GM15510 (cell line): ENCODE data around the gene ADAMTS17.

Source experiments
- POLR2A ChIP-seq: IDR thresholded peaks from 3 replicates; pipeline ENCODE4 v1.6.1; 2011; ENCODE audit warnings: borderline replicate concordance; ENCODE audit not compliant: insufficient read length; ENCODE audit errors: extremely low read depth

The ADAMTS17 gene

DNA sequence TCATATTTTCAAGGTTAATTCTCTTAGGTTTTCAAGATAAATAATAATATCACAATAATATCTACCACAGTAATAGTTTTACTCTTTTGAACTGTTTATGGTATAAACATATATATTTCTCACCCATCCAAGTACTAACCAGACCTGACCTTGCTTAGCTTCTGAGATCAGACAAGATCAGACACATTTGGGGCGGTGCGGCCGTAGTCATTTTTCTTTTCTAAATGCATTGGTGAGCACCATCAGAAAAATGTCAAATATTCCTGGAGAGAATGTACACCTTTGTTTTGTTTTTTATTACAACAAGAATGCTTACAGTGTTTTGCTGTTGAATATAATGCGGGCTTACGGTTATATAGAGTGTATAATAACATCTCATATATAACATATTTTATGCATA, 267.8 kb downstream of the ADAMTS17 start:
- no peak for TF ChIP-seq POLR2A

DNA sequence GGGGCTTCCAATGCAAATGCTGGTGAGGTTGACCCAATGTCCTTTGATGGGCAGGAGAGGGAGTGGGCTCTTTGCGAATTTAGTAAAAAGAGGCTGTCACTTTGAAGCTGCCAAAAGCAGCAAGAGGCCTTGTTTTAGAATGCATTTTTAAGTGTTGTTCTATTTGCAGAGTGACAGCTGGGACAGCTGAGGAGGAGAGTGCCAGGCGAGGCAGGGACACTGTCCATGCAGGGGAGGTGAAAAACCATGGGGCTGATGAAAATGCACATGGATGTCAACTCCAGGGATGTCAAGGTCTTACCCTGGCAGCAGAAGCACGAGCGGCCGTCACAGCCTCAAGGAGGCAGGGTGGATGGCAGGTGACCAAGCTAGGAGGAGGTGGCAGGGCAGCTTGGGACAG, 279.8 kb downstream of the ADAMTS17 start:
- TF ChIP-seq POLR2A = no peak

DNA sequence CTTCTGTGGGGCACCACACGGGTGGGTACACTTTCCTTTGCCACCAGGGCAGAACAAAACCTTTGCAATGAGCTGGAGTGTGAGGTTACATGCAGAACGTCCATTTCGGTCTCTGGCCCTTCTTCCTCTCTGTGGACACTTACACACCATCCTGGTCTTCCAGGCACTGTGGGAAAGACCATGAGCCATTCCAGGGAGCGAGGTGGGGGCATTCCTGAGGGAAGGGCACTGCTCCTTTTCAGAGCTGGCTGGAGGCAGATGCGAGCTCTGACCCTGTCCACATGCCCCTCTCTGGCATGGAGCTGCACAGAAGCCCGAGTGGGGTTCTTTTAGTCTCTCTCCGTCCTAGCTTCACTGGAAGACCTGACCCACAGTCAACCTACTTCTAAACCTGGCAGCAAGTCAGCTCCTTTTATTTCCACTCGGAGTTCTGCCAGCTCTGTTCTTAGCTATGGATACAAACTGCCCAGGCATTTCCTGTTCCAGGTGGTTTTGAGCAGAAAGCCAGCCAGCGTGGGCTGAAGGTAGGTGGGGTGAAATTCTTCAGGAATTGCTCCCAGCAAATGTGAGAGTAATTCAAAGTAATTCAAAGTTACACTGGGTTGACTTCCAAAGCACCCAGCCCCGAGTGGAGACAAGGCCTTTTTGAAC, 281.4 kb downstream of the ADAMTS17 start:
- no peak for TF ChIP-seq POLR2A

DNA sequence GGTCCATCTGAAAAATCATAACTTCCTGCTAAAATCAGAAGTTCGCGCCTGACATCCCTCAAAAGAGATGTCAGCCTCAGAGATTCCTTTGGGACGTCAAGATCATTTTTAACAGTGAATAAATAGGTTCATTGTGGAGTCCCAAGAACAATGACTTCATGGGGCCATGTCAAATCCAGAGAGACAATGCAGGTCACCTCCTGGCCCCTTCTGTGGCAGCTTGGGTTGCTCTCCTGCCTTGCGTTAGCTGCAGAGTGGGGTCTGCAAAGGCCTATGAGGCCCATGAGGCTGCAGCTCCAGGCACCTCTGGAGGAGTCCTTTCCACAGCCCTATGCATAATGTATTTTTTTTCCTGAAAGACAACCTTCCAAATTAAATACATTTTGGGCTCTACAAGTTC, 282.3 kb downstream of the ADAMTS17 start:
- no peak for TF ChIP-seq POLR2A

DNA sequence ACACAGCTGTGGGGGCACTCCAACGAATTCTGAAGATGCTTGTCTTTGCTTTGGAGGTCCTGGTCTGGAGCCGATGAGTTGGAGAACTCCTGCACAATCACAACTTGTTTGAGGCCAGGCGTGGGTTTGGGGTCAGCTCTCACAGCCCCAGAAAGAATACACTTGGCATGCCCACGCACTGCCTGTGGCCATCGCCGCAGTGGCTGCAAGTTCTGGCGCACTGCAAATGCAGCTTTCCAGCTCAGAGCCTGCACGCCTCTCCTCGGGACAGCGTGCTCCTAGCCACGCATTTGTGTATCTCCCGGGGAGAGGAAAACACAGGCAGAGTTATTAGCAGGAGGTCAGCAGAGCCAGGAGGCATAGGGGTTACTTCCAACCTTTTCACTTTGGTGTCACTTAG, 282.7 kb downstream of the ADAMTS17 start:
- no peak for TF ChIP-seq POLR2A

DNA sequence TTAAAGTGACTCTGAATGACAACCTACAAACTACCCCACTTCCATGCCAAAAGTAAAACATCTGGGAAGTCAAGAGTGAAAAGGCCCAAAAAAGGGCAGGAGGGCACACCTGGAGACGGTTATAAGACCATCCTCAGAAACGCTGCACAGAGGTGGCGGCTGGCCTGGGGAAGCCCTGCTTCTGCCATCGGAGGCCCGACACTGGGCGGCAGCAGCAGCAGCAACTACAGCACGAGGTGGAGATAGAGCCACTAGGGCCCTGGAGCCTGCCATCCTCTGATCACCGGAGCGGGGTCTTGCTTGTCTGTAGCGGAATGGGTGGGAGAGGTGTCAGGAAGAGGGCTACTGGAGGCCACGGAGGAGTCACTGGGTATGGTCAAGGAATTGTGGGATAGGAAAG, 283.3 kb downstream of the ADAMTS17 start:
- TF ChIP-seq POLR2A = no peak

DNA sequence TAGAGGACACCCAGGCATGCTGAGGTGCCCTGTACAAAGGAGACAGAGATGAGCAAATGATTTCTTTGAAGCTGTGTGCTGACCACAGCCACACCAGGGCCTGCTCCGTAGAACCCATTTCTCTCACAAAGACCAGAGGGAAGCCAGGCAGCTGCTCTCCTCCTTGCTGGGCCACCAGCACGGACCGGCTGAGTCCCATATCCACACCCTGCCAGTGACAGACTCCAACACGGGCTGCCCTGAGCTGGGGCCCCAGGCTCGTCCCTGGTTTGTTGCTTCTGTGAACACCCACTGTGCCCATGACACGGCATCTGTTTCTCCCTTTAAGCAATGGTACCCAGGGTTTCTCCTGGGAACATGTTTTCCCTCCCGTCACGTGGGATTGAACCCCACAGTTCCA, 284.5 kb downstream of the ADAMTS17 start:
- no peak for TF ChIP-seq POLR2A

DNA sequence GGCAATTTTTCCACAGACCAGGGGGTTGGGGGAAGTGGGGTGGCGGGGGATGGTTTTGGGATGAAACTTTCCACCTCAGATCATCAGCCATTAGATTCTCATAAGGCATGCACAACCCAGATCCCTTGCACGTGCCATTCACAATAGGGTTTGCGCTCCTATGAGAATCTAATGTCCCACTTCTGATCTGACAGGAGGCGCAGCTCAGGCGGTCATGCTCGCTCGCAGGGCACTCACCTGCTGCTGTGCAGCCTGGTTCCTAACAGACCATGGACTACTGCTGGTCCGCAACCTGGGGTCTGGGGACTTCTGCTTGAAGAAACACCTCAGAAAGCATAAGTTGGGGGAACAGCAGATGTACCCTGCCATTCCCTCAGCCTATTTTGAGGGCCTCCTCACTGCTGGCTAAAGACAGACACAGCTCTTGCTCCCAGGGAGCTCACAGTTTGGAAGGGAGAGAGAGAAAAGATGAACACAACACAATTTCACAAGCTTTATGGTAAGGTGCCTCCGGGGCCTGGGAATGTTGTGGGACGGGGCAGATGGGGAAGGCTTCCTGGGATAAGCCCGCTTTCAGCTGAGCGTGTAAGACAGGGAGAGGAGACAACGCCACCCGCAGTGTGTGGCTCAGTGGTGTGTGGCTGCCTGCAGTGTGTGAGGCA, 285.2 kb downstream of the ADAMTS17 start:
- TF ChIP-seq POLR2A = no peak

DNA sequence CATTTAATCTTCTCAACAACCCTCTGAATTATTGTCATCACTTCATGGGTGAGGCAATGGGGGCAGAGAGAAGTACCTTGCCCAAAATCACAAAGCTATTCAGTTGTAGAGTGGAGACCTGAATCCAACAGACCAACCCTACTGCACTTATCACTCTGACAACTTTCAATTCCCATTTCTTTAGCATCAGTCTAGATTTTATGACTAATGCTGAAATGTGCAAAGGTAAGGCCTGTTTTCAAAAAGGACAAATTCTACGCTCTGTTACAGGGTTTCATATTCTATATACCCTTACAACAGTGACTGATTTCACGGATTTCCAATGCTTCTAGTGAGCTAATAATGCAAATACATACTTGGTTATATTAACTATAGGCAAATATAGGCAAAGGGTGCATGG, 286.0 kb downstream of the ADAMTS17 start:
- TF ChIP-seq POLR2A = no peak

DNA sequence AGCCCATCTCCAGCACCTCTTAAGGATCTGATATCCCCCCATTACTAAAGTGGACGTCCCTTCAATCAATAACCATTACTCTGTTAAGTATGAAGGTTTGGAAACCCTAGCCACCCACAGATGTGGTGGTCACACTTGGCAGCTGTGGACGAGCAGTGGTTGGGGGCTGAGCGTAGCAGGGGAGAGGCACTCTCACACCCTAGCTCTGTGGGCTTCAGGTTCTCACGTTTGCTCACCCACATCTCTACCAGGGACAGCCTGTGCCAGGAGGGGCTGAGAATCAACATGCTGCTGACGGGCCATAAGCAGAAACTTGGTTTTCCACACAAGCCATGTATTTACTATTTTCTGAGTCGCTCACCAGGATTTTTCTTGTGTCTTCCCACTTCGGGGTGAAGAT, 287.2 kb downstream of the ADAMTS17 start:
- no peak for TF ChIP-seq POLR2A

DNA sequence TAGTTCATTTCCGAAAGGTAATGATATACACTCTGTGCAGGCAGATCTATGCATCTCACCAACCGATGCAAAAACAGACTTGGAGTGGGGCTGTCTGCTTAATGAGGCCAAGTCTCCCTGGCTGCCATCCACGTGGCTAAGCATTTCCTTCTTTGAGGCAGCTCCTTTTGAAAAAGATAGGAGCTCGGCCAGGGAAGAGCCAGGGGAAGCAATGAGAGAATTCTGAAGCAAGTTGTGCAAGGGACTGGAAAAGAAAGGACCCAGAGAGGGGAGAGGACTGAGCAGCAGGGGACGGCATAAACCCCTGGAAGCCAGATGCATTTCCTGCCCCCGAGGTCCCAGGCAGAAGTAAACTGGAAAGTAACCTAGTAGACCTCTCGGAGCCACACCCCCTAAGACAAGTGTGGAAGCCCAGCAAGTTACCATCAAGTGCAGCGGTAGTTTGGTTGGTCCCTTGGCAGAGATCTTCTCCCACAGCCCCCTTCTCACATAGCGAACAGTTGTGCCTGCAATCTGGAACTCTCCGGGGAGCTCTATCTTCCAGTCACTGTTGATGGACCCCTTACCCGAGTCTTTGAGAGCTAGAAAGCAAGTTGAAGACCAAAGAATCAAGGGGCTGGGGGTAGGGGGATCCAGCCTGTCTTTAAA, 288.2 kb downstream of the ADAMTS17 start:
- TF ChIP-seq POLR2A = no peak

DNA sequence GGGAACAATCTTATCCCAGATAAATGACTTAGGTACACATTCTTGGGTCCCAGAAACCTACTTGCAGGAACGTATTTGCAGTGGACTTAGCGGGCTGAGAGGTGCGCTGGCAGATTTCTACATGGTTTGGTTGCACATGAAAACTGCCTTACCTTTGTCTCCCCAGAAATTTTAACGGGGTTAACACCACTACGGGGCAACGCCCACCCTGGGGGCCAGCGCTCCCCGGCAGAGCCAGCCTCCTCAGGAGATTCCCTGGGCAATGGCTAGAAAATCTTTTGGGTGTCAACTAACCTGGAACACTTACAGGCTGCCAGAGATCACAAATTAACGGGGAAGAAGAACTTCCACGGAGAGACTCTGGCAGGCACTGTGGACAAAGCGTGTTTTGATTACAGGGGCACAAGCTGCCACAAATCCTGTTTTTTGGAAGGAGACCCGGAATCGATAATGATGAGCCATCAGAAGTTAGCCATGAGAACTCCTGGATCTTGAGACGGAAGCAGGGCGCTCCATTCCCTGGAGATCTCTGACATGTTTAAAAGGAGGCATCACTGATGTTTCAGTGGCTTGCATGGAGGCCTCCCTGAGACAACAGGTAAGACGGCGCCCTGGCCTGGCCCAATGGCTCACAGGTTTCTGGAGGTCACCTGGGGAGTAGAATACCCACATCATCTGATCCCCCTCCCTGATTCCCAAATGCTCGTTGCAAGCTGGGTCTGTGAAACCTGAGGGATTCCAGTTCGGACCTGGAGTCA, 288.9 kb downstream of the ADAMTS17 start:
- no peak for TF ChIP-seq POLR2A

DNA sequence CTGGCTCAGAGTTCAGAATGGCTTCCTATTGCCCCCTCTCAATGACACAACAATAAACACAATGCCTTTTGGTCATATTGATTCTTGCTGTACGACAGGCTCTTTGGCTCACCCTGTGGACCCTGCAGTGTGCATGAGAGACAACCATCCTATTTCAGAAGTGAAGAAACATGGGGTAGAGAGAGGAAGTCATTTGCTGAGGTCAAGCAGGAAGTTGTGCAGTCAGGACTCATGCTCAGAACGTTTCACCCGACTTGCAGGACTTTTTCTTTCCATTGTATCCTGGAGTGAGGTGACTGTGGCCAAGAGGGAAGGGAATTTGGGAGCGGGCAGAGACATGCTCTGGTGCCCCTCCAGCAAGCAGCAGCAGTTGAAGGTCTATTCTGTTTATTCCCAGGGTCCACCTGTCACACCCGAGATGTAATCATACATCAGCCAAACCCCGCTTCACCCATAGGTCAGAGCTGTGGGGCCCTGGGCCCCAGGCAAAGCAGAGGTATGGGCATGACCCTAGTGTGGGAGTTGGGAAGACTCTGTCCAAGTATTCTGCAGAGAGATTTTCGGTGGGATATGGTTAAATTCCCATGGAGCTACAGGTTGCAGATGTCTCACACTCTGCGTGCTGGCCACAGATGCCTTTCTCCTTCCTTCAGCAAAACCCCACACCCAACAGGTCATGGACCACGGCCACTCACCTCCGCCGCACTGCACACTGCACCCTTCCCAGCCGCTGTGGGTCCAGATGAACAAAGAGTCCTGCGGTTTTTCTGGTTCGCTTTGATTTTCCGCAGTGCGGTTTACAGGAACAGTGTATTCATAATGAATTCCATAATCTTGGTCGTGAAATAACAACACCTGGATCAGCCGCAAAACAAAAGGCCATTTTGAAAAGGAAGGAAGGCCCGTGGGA, 290.6 kb downstream of the ADAMTS17 start:
- TF ChIP-seq POLR2A = no peak

DNA sequence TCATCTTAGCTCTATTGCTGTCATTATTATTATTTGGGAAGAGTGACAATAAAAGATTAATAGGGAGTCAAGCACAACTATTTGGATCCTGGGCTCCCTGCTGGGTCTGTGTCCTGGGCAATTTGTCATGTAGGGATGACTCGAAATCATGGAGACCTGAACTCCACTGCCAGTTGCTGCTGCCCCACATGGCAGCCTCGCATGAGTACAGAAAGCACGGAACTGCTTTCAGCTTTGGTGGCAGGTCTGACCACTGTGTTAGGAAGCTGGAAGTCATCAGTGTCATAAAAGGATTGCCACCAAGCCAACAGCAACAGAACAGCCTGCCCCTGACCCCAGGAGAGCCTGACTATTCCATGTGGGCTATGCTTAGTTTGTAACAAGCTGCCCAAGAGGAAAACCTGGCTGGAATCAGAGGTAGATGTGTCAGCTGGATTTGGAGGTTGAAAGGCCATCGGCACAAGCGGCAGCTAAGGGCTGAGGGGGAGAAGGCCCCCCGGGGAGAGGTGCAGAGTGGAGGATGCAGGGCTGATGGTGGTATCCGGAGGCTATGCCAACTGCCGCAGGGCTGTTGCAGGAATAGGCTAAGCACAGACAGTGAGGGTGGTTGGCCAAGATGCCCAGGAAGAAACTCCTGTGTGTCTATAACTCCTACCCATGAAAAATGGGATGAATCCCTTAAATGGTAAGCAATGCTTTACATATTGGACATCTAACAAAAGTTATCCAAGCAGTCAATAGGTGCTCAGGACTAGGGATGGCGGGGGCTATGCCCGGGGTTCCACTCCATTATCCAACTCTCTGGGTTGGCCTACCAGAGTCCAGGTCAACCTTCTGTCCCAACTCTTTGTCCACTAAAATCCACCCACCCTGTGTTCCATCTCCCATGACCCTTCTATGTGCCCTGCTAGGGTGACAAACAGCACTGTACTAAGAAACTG, 291.6 kb downstream of the ADAMTS17 start:
- TF ChIP-seq POLR2A = no peak

DNA sequence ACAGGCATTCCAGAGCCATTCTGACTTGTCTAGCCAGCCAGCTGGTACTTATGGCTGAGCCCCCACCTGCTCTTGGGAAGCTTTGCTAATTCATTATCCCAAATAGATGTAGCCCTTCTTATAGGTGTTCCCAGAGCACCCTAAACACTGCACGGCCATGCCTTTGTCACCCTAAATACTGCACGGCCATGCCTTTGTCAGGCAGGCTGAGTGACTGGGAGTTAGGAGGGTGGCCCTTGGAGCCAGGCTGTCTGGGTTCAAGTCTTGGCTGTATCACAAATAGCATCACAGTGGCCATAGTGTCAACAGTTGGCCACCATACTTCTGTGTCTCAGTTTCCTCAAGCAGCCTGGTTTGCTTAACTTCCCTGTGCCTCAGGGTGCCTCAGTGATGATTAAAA, 292.3 kb downstream of the ADAMTS17 start:
- TF ChIP-seq POLR2A = no peak
